ENCODE results near the gene TAS2R19. TPM values are rescaled to one million over a fixed set of nuclear protein-coding genes. Genes with fewer than 3 reads are reported as not detected.
"Not testable (repeated sequence)": the region's sequence is repeated elsewhere in the genome, so short reads cannot be mapped to it uniquely, and the experiment has no call there.

The TAS2R19 gene
- total RNA-seq, 4 donors from 2014 or later = 2.6 to 32.1 (median 8.2) TPM

DNA sequence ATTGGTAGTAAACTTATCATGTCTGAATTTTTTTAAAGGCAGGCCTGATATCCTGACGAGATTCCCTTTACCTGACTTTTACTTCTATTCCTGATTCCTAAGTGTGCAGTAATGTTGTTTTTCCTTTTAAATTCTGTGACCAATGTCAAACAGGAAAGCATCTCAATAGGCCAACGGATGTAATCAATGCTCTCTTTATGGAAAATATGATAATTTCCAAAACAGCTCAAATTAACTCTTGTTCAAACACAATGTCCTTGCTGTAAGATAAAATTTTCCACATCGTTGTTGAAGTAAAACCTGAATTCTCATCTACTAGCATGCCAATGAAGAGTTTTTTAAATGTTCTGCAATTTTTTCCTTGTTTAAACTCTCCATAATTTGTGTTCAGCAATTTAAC is 16.8 kb upstream of the TAS2R19 start:
- intact Hi-C loops (cut with DNase I; ENCODE audit: low total_unique reads) = loop anchor here (10.0 kb wide), 1 partner anchor 56 kb away; the partner anchor contains the start of gene TAS2R43
- no peaks in the 10 kb centered on the region for H3K9me3 ChIP-seq
- no peaks in the 10 kb centered on the region for H3K36me3 ChIP-seq
- no peaks in the 10 kb centered on the region for H3K4me1 ChIP-seq
- no peak overlapping the region for H3K4me3 ChIP-seq
- H3K27ac ChIP-seq = no peak overlapping the region
- DNase-seq = no peak
- no peaks in the 10 kb centered on the region for H3K27me3 ChIP-seq
- TF ChIP-seq, protein P1, sequence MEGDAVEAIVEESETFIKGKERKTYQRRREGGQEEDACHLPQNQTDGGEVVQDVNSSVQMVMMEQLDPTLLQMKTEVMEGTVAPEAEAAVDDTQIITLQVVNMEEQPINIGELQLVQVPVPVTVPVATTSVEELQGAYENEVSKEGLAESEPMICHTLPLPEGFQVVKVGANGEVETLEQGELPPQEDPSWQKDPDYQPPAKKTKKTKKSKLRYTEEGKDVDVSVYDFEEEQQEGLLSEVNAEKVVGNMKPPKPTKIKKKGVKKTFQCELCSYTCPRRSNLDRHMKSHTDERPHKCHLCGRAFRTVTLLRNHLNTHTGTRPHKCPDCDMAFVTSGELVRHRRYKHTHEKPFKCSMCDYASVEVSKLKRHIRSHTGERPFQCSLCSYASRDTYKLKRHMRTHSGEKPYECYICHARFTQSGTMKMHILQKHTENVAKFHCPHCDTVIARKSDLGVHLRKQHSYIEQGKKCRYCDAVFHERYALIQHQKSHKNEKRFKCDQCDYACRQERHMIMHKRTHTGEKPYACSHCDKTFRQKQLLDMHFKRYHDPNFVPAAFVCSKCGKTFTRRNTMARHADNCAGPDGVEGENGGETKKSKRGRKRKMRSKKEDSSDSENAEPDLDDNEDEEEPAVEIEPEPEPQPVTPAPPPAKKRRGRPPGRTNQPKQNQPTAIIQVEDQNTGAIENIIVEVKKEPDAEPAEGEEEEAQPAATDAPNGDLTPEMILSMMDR (IDR thresholded peaks at IDR 0.05) = no peak

DNA sequence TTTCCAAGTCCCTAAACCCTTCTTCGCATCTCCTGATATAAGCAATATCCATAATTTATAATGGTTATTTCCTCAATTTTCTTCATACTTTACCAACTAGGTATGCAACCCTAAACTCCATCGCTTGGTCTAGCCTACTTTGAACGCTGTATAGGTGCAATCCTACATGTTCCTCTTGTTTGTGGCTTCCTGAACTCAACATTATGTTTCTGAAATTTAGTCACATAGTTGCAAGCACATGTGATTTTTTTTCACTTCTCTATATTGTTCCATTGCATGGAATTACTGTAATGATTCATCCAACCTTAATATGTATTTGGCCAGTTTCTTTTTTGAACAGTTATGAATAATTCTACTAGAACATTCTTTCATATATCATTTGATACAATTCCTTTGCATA is 11.5 kb upstream of the TAS2R19 start:
- H3K36me3 ChIP-seq, DNase-seq, H3K4me3 ChIP-seq, H3K9me3 ChIP-seq, H3K4me1 ChIP-seq, H3K27me3 ChIP-seq, H3K27ac ChIP-seq: not testable (repeated sequence)
- intact Hi-C loops (cut with DNase I; ENCODE audit: low total_unique reads) = loop anchor here (10.0 kb wide), 1 partner anchor 61 kb away; the partner anchor contains the start of gene TAS2R43

DNA sequence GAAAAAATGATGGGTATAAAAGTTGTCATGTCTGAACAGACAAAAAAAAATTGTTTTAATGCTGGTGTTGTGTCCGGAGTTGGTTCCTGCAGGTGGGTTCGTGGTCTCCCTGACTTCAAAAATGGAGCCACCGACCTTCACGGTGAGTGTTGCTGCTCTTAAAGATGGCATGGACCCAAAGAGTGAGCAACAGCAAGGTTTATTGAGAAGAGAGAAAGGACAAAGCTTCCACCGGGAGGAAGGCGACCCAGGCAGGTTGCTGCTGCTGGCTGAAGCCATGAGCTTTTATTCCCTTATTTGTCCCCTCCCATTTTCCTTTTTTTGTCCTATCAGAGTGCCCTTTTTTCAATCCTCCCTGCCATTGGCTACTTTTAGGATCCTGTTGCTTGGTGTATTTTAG is 8.9 kb upstream of the TAS2R19 start, which contains the start of gene TAS2R31:
TSS of gene TAS2R31 (minus strand) at position 101 of the 400 bp plus-strand sequence. CDS start at position 29, 72 bp downstream.
- intact Hi-C loops (cut with DNase I; ENCODE audit: low total_unique reads) = loop anchor here (10.0 kb wide), 1 partner anchor 63 kb away; the partner anchor contains the start of gene TAS2R43

DNA sequence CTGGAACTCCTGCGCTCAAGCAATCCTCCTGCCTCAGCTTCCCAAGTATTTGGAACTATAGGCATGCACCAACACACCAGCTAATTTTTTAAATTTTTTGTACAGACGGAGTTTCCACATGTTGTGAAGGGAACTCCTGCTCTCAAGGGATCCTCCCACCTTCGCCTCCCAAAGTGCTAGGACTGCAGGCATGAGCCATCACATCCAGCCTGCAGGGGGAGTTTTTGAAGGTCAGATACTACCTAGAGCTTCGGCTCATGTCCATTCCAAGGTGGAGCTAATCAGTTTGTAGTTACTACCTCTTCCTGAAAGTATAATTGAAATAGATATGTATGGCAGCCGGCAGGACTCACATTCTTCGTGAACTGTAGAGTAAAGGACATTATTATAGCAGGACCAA is 3.7 kb upstream of the TAS2R19 start:
- Histone ChIP-seq H3K4me1 (no peaks in the 10 kb centered on the region), H3K36me3 (no peaks in the 10 kb centered on the region), H3K27ac (no peak overlapping the region), H3K9me3 (no peaks in the 10 kb centered on the region), H3K27me3 (no peaks in the 10 kb centered on the region), H3K4me3 (no peak overlapping the region)
- intact Hi-C loops (cut with DNase I; ENCODE audit: low total_unique reads) = no loop called here
- TF ChIP-seq POLR2A (IDR thresholded peaks at IDR 0.05) = no peak
- TF ChIP-seq, protein P1 (IDR thresholded peaks at IDR 0.05) = no peak
- DNase-seq = no peak

More for the DNA sequence above, 8.9 kb upstream of the TAS2R19 start, which contains the start of gene TAS2R31:
- TF ChIP-seq POLR2A (IDR thresholded peaks at IDR 0.05) = no peak
- TF ChIP-seq, protein P1 (IDR thresholded peaks at IDR 0.05) = no peak
- Histone ChIP-seq H3K27me3 (no peaks in the 10 kb centered on the region), H3K27ac (no peak within 1 kb of the TSS), H3K36me3 (no peaks in the 10 kb centered on the region), H3K4me1 (no peaks in the 10 kb centered on the region), H3K4me3 (no peak within 1 kb of the TSS), H3K9me3 (no peaks in the 10 kb centered on the region)
- DNase-seq = no peak

- DNase-seq = no peak
- no peak overlapping the region for H3K4me3 ChIP-seq
- H3K4me1 ChIP-seq = no peaks in the 10 kb centered on the region
- no peak for TF ChIP-seq POLR2A (IDR thresholded peaks at IDR 0.05)
- TF ChIP-seq, protein P1 (IDR thresholded peaks at IDR 0.05) = no peak
- no peaks in the 10 kb centered on the region for H3K27me3 ChIP-seq
- H3K36me3 ChIP-seq = no peaks in the 10 kb centered on the region
- H3K27ac ChIP-seq = no peak overlapping the region
- H3K9me3 ChIP-seq = no peaks in the 10 kb centered on the region
- intact Hi-C loops (cut with DNase I; ENCODE audit: low total_unique reads) = no loop called here
These were observed 967 bp upstream of the TAS2R19 start for GRCh38 chr12:11023387-11023786.

DNA sequence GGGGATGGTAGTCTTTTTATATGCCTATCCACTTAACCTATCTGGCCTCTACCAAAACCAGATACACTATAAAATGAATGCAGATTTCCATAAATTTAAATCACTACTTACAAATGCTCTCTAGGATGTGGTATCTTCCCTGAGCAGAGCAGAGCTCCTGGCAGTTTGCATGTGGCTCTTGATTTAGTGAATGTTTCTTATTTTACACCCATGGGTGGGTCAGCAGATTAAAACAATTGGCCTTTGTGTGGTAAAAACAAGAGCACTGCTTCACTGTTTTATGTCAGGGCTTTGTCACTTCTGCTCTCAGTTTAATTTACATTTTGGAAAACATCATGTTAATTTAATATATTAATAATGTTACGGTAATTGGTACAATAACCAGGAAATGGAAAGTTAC is 5.5 kb downstream of the TAS2R19 start:
- Histone ChIP-seq H3K4me3 (no peak overlapping the region), H3K27me3 (no peaks in the 10 kb centered on the region), H3K36me3 (no peaks in the 10 kb centered on the region), H3K4me1 (no peaks in the 10 kb centered on the region), H3K27ac (no peak overlapping the region), H3K9me3 (no peaks in the 10 kb centered on the region)
- TF ChIP-seq POLR2A (IDR thresholded peaks at IDR 0.05) = no peak
- TF ChIP-seq, protein P1 (IDR thresholded peaks at IDR 0.05) = no peak
- intact Hi-C loops (cut with DNase I; ENCODE audit: low total_unique reads) = no loop called here
- DNase-seq = no peak
